ENCODE data around the gene AP2A2.

DNA sequence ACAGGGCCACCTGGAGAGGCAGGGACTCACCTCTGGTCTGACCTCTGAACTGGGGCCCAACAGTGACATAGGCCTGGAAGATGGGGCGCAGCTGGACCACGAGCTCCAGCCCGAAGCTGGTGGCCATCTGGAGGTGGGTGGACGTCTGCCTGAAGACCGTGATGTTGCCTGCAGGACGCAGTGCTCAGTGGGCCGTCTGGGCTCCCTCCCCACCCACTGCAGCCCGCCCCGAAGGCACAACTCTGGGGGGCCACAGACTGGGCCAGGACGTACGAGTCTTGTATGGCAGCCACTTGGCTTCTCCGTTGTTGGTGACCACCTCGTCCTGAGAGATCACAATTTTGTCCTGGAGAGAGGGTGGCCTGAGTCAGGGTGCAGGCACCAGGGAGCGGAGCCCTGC, 102.9 kb downstream of the AP2A2 start:
- TF ChIP-seq CTCF (conservative IDR thresholded peaks at IDR 0.05; ENCODE audit: low read length), result no peak
- TF ChIP-seq EZH2phosphoT487 (IDR thresholded peaks at IDR 0.05; ENCODE audit: borderline replicate concordance, low read depth, low read length), result no peak

Data from OCI-LY7 (cell line).